Esophagus squamous epithelium (tissue), 4 donors: ENCODE measurements around the gene SIN3A.

Experiments
- POLR2A ChIP-seq, 4 donors: fragments of 450-650 bp; IDR thresholded peaks; one replicate each; pipeline ENCODE4 v1.6.1; 2017; ENCODE audit warnings: antibody characterized with exemption in 4 of 4, mild to moderate bottlenecking in 4 of 4, moderate library complexity in 3 of 4
- TF ChIP-seq, protein P1 (sequence below), 6 experiments: fragments of 450-650 bp in 4 of 6; fragments of 200-600 bp in 2 of 6; sonication (generic) in 2 of 6; IDR thresholded peaks; one replicate each; pipeline ENCODE4 v1.5.1; 2016 to 2019; ENCODE audit warnings: antibody characterized with exemption in 6 of 6, mild to moderate bottlenecking in 4 of 6, moderate library complexity in 4 of 6

GRCh38 chr15:75422554-75422953 lies 28.9 kb downstream of the SIN3A start:
- TF ChIP-seq, protein P1, sequence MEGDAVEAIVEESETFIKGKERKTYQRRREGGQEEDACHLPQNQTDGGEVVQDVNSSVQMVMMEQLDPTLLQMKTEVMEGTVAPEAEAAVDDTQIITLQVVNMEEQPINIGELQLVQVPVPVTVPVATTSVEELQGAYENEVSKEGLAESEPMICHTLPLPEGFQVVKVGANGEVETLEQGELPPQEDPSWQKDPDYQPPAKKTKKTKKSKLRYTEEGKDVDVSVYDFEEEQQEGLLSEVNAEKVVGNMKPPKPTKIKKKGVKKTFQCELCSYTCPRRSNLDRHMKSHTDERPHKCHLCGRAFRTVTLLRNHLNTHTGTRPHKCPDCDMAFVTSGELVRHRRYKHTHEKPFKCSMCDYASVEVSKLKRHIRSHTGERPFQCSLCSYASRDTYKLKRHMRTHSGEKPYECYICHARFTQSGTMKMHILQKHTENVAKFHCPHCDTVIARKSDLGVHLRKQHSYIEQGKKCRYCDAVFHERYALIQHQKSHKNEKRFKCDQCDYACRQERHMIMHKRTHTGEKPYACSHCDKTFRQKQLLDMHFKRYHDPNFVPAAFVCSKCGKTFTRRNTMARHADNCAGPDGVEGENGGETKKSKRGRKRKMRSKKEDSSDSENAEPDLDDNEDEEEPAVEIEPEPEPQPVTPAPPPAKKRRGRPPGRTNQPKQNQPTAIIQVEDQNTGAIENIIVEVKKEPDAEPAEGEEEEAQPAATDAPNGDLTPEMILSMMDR (IDR thresholded peaks at IDR 0.05): no peak
- no peak for TF ChIP-seq POLR2A (IDR thresholded peaks at IDR 0.05)
